Suprapubic skin (tissue), 4 donors: Measurements from ENCODE around the gene NUMA1. TPM values are rescaled to one million over a fixed set of nuclear protein-coding genes. Genes with fewer than 3 reads are reported as not detected.

Source experiments
- DNase-seq, 2 donors: peaks; one replicate each; pipeline ENCODE4 v3.0.0-alpha.2; 2019; ENCODE audit warnings: low spot score in 2 of 2
- H3K27ac ChIP-seq: fragments of 200-600 bp; sonication (generic); one replicate; pipeline ENCODE4 v1.5.1; 2019
- H3K27me3 ChIP-seq: fragments of 200-600 bp; sonication (generic); one replicate; pipeline ENCODE4 v1.5.1; 2019
- H3K36me3 ChIP-seq: fragments of 200-600 bp; sonication (generic); one replicate; pipeline ENCODE4 v1.5.1; 2019
- H3K4me1 ChIP-seq: fragments of 200-600 bp; sonication (generic); one replicate; pipeline ENCODE4 v1.5.1; 2019
- H3K4me3 ChIP-seq: fragments of 200-600 bp; sonication (generic); one replicate; pipeline ENCODE4 v1.5.1; 2019; ENCODE audit warnings: mild to moderate bottlenecking
- H3K9me3 ChIP-seq: fragments of 200-600 bp; sonication (generic); one replicate; pipeline ENCODE4 v1.5.1; 2019
- CTCF ChIP-seq, 2 donors: fragments of 200-600 bp in 1 of 2; fragments of 450-650 bp in 1 of 2; sonication (generic) in 1 of 2; IDR thresholded peaks; one replicate each; pipeline ENCODE4 v1.5.1; 2016 to 2019; ENCODE audit warnings: antibody characterized with exemption in 2 of 2, mild to moderate bottlenecking in 1 of 2, moderate library complexity in 1 of 2
- EP300 ChIP-seq: sonication (generic); formaldehyde crosslinking; IDR thresholded peaks from one replicate; pipeline ENCODE4 v1.6.1; 2017; ENCODE audit warnings: antibody characterized with exemption
- POLR2A ChIP-seq, 2 donors: fragments of 450-650 bp; IDR thresholded peaks; one replicate each; pipeline ENCODE4 v1.6.1; 2017; ENCODE audit warnings: antibody characterized with exemption in 2 of 2, mild to moderate bottlenecking in 2 of 2, moderate library complexity in 2 of 2
- POLR2AphosphoS5 ChIP-seq, 3 donors: sonication (generic); formaldehyde crosslinking; IDR thresholded peaks; one replicate each; pipeline ENCODE4 v1.6.1; 2017; ENCODE audit warnings: antibody characterized with exemption in 3 of 3
- WGBS: methylation state at CpG from one replicate; pipeline ENCODE4 v1.1.5; 2018; 5-methylcytosine and 5-hydroxymethylcytosine counted together
- total RNA-seq, 4 donors: library from RNA; depleted of rRNA; stranded (reverse); fragments of >200 nt; gene quantifications; one replicate each; pipeline ENCODE4 v1.1.0, GENCODE V29; 2016

NUMA1 gene
- 100 to 1,000 TPM; 296 to 845 (median 452) TPM for total RNA-seq

- Histone ChIP-seq H3K4me3 (peak within 1 kb of the TSS; percentile 66), H3K4me1 (peaks cover 48% of the 10 kb centered on the region), H3K9me3 (no peaks in the 10 kb centered on the region), H3K36me3 (no peaks in the 10 kb centered on the region), H3K27ac (peak within 1 kb of the TSS; percentile 86), H3K27me3 (no peaks in the 10 kb centered on the region)
- DNase-seq = peak; percentile 100
- TF ChIP-seq POLR2AphosphoS5 (IDR thresholded peaks at IDR 0.05) (peak in 1 of 3 donors; percentile 76), POLR2A (IDR thresholded peaks at IDR 0.05) (peak in 1 of 2 donors; percentile 24), EP300 (no peak), CTCF (IDR thresholded peaks at IDR 0.05) (no peak)
- under 1% methylated on average over 39 of the region's 60 CpGs for WGBS
Measured at GRCh38 chr11:72080326-72081183, at the start of gene NUMA1, which contains the start of gene LRRC51. Gene NUMA1 (minus strand): TSS chr11:72080542. CDS start chr11:72035943, 44,599 bp downstream. Gene LRRC51 (plus strand): TSS chr11:72080850. CDS start chr11:72089084, 8,234 bp downstream.

- Histone ChIP-seq H3K36me3 (no peaks in the 10 kb centered on the region), H3K4me1 (no peaks in the 10 kb centered on the region), H3K4me3 (no peak overlapping the region), H3K27me3 (no peaks in the 10 kb centered on the region), H3K9me3 (no peaks in the 10 kb centered on the region), H3K27ac (no peak overlapping the region)
- TF ChIP-seq POLR2A (IDR thresholded peaks at IDR 0.05) = no peak
- TF ChIP-seq EP300 = no peak
- TF ChIP-seq POLR2AphosphoS5 (IDR thresholded peaks at IDR 0.05) = no peak
- TF ChIP-seq CTCF (IDR thresholded peaks at IDR 0.05) = no peak
- 89% methylated on average over 3 of the region's 3 CpGs for WGBS
- DNase-seq = no peak
Measured at GRCh38 chr11:72129381-72129780, 49.0 kb upstream of the NUMA1 start.

- Histone ChIP-seq H3K9me3 (no peaks in the 10 kb centered on the region), H3K4me3 (no peak overlapping the region), H3K4me1 (no peaks in the 10 kb centered on the region), H3K27me3 (no peaks in the 10 kb centered on the region), H3K27ac (no peak overlapping the region), H3K36me3 (no peaks in the 10 kb centered on the region)
- no peak for TF ChIP-seq CTCF (IDR thresholded peaks at IDR 0.05)
- TF ChIP-seq POLR2AphosphoS5 (IDR thresholded peaks at IDR 0.05) = no peak
- no peak for TF ChIP-seq POLR2A (IDR thresholded peaks at IDR 0.05)
- no peak for TF ChIP-seq EP300
- no peak for DNase-seq
- 79% methylated on average over 2 of the region's 2 CpGs for WGBS
Measured at GRCh38 chr11:72127923-72128322, 47.6 kb upstream of the NUMA1 start.

GRCh38 chr11:72125956-72126355 is 45.6 kb upstream of the NUMA1 start:
- TF ChIP-seq EP300 (no peak), POLR2A (IDR thresholded peaks at IDR 0.05) (no peak), POLR2AphosphoS5 (IDR thresholded peaks at IDR 0.05) (no peak), CTCF (IDR thresholded peaks at IDR 0.05) (no peak)
- WGBS = 33% methylated on average over 1 of the region's 1 CpG
- no peaks in the 10 kb centered on the region for H3K4me1 ChIP-seq
- no peaks in the 10 kb centered on the region for H3K36me3 ChIP-seq
- H3K27me3 ChIP-seq = no peaks in the 10 kb centered on the region
- DNase-seq = no peak
- H3K4me3 ChIP-seq = no peak overlapping the region
- no peaks in the 10 kb centered on the region for H3K9me3 ChIP-seq
- no peak overlapping the region for H3K27ac ChIP-seq

GRCh38 chr11:72124046-72124445 is 43.7 kb upstream of the NUMA1 start:
- no peaks in the 10 kb centered on the region for H3K27me3 ChIP-seq
- no peaks in the 10 kb centered on the region for H3K4me1 ChIP-seq
- no peak for DNase-seq
- H3K36me3 ChIP-seq = no peaks in the 10 kb centered on the region
- H3K9me3 ChIP-seq = no peaks in the 10 kb centered on the region
- no peak overlapping the region for H3K27ac ChIP-seq
- 61% methylated on average over 3 of the region's 6 CpGs for WGBS
- no peak overlapping the region for H3K4me3 ChIP-seq
- TF ChIP-seq POLR2A (IDR thresholded peaks at IDR 0.05) (no peak), POLR2AphosphoS5 (IDR thresholded peaks at IDR 0.05) (no peak), EP300 (no peak), CTCF (IDR thresholded peaks at IDR 0.05) (no peak)
